Measurements from ENCODE around the gene PDE8B.

PDE8B gene

GRCh38 chr5:77232574-77233358, 22.3 kb downstream of the PDE8B start:
- no peak for DNase-seq

- DNase-seq, result no peak
Observed at GRCh38 chr5:77235846-77236721, 25.6 kb downstream of the PDE8B start.

GRCh38 chr5:77239126-77239741, 28.8 kb downstream of the PDE8B start:
- peak; percentile 28 for DNase-seq

- no peak for DNase-seq
Observed at GRCh38 chr5:77241444-77241843, 31.0 kb downstream of the PDE8B start.

GRCh38 chr5:77249475-77249874, 39.0 kb downstream of the PDE8B start:
- no peak for DNase-seq

- DNase-seq, result no peak
Observed at GRCh38 chr5:77250021-77250420, 39.5 kb downstream of the PDE8B start.

GRCh38 chr5:77251921-77252320, 41.4 kb downstream of the PDE8B start:
- DNase-seq, result no peak

GRCh38 chr5:77255617-77256016, 45.1 kb downstream of the PDE8B start:
- no peak for DNase-seq

GRCh38 chr5:77256406-77256805, 45.9 kb downstream of the PDE8B start:
- no peak for DNase-seq

GRCh38 chr5:77258652-77259051, 48.2 kb downstream of the PDE8B start:
- no peak for DNase-seq

- DNase-seq, result peak; percentile 18
Observed at GRCh38 chr5:77259476-77259875, 49.0 kb downstream of the PDE8B start.

GRCh38 chr5:77262697-77263096, 52.2 kb downstream of the PDE8B start:
- no peak for DNase-seq

GRCh38 chr5:77266291-77266690, 55.8 kb downstream of the PDE8B start:
- peak; percentile 63 for DNase-seq

GRCh38 chr5:77267496-77267895, 57.0 kb downstream of the PDE8B start:
- no peak for DNase-seq

GRCh38 chr5:77272206-77272605, 61.7 kb downstream of the PDE8B start:
- DNase-seq, result no peak

- no peak for DNase-seq
Observed at GRCh38 chr5:77277759-77278158, 67.3 kb downstream of the PDE8B start.

GRCh38 chr5:77280036-77280435, 69.6 kb downstream of the PDE8B start:
- no peak for DNase-seq

GRCh38 chr5:77281969-77282336, 71.5 kb downstream of the PDE8B start:
- DNase-seq, result no peak

- peak; percentile 96 for DNase-seq
Observed at GRCh38 chr5:77282337-77283027, 72.0 kb downstream of the PDE8B start.

- DNase-seq, result no peak
Observed at GRCh38 chr5:77285251-77285841, 74.9 kb downstream of the PDE8B start.

- peak; percentile 92 for DNase-seq
Observed at GRCh38 chr5:77292026-77292757, 81.7 kb downstream of the PDE8B start.

- DNase-seq, result no peak
Observed at GRCh38 chr5:77294185-77294584, 83.7 kb downstream of the PDE8B start.

Measured in EL (cell line).